GM21526 (cell line): Measurements from ENCODE around the gene NKX1-1.

Source experiments
- ATAC-seq: cut with Tn5 transposase; IDR thresholded peaks from one replicate; pipeline ENCODE4 v1.9.1; 2021; ENCODE audit warnings: moderate library complexity; ENCODE audit not compliant: unreplicated experiment, low FRiP score

NKX1-1 gene

GRCh38 chr4:1417522-1418390, 11.5 kb upstream of the NKX1-1 start:
- no peak for ATAC-seq

DNA sequence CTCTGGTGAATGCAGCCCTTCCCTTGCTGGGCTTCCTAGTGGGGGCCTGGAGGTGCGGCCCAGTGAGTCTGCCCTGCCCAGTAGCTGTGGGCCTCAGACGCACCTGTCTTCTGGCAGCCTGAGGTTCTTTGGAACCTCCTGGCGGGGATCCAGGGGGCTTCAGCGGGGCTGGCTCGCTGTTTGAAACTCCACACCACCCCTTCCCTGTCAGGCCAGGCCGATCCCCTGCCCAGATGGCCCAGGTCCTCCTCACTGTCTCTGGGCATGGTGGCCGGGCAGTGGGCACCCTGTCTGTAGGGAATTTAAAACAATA, 10.7 kb upstream of the NKX1-1 start:
- no peak for ATAC-seq

- no peak for ATAC-seq
These were observed 10.1 kb upstream of the NKX1-1 start for GRCh38 chr4:1416051-1416947.

DNA sequence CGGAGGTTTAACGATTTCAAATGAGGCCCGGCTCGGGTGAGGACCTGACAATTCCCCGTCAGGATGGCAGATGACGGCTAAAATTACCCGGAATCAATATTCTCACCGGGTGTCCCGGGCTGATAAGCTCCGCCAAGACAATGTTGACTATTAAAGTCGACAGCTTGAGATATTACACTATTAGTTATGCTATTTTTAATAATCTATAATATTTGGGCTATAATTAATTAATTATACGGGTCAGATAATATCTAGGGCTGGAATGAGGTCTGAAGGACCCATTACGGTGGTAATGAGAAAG, 9.4 kb upstream of the NKX1-1 start:
- no peak for ATAC-seq

DNA sequence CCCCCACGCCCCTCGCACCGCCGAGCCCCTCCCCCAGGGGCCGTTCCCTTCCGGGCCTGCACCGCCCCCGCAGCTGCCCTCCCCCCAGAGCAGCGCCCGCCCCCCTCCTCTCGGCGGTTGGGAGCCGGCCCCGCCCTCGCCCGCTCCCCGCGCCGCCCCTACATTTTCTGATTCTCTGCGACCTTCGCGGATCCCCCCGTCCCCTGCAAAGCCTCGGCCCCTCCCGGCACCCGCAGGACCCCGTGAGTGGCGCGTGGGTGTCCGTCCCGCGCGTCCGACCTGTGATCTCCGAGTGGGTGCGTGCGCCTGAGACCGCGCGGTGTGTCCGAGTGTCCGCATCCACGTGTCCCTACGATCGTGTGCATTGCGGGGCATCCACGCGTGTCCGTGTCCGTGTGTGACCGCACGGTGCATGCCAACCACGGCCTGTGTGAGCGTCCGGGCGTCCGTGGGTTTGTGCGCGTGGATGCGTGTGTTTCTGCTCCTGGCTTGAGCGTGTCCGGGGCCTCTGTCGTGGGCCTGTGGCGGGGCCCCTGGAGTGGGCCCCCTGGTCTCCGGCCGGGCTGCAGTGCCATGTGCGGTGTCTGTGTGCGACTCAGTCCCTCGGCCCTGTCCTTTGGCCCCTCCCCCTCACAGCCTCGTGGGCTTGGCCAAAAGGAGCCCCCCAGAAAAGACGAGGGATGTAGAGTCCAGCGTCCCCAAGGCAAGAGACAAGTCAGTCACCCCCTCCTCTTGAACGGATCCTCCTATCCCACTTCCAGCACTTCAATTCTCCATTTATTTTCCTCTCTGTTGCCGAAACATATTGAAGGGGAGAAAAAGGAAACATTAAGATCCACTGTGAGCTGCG, 8.8 kb upstream of the NKX1-1 start:
- no peak for ATAC-seq

GRCh38 chr4:1413687-1414479, 7.6 kb upstream of the NKX1-1 start:
- ATAC-seq: no peak

DNA sequence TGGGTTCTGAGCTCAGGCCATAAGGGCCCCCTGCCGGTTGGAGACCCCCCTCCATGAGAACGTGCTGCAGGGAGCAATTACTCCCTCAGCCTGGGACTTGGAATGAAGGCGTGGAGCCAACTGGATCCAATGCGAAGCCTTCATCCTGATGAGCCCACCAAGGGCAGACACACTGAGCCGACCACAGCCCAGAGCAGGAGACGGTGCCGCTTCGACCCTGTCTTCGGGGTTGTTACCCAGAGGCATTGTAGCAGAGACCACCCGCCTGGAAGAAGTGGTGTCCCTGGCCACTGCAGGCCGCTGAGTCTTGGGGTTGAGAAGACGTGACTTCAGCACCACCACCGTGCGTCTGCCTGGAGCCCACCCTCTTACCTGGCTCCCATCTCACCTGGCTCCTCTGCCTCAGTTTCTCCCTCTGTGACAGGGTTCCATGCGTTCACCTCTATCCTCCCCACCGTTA, 7.0 kb upstream of the NKX1-1 start:
- no peak for ATAC-seq

GRCh38 chr4:1412376-1413203, 6.3 kb upstream of the NKX1-1 start:
- ATAC-seq: no peak

DNA sequence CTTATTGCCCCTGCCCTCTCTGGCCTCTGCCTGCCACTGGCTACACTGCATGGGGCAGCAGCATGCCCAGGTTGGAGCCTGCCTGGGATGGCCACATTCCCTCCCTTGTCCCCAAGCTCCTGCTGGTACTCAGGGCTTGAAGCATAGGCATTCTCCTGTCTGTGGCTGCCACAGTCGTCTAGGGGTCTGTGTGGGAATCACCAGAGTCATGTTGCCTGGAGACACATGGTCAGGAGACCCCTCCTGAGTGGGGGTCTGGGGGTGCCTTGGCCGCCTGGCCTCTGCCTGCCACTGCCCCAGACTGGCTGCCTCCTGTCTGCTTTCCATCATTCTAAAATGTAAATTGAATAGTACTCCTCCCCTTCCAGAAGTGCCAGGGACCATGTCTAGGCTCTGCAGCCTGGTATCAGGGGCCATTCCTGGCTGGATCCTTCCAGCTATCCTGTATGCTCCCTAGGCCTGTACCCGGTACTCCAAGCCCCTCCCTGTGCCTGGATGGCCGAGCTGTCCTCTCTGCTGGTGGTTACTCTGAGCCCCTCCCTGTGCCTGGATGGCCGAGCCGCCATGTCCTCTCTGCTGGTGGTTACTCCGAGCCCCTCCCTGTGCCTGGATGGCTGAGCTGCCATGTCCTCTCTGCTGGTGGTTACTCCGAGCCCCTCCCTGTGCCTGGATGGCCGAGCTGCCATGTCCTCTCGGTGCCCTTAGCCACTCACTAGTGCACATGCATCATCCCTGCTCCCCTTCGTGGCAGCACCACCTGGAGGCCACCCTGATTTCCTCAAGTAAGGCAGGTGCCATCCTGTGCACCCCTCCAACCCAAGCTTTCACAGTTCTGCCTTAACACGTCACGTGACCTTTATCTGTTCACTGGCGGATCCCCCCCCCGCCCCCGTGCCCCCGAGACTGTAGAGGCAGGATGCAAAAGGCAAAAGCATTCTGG, 5.5 kb upstream of the NKX1-1 start:
- no peak for ATAC-seq

GRCh38 chr4:1410491-1411325, 4.5 kb upstream of the NKX1-1 start:
- ATAC-seq: no peak

- ATAC-seq: no peak
These were observed 3.5 kb upstream of the NKX1-1 start for GRCh38 chr4:1409491-1410425.

DNA sequence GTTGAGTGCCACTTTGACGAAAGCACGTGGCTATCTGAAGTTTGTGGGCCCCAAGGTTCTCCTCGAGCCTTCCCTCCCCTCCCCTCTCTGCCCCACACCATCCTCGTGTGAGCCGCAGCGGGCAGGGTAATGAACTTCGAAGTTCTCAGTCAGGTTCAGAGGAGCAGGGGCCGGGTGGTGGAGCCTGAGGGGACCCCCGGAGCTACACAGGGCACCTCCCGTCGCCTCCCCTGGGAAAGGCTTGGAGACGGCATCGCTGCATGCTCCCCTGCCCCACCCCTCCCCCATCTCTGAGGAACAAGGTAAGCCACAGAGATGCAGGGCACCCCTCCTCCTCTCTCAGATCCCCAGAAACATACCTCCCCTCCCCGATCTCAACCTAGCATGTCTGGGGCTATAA, 2.8 kb upstream of the NKX1-1 start:
- ATAC-seq: no peak

DNA sequence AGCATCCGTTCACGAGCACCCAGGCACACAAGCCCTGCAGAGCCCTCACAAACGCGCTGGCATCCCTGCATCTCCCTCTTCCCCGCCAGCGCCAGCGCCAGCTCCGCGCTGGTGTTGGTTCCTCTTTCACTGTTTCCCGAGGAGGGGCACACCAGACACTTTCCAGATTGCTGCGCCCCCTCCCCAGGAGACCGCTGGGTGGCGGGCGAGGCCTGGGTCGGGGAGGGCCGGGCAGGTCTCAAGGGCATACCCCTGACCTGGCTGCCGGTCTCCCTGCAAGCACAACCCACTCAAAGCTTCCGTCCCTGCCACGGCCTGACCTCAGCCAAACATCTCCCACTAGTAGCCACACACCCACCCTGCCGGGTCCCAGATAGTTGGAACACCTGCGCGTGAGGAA, 2.2 kb upstream of the NKX1-1 start:
- no peak for ATAC-seq

GRCh38 chr4:1407657-1408333, 1.6 kb upstream of the NKX1-1 start:
- ATAC-seq: no peak

DNA sequence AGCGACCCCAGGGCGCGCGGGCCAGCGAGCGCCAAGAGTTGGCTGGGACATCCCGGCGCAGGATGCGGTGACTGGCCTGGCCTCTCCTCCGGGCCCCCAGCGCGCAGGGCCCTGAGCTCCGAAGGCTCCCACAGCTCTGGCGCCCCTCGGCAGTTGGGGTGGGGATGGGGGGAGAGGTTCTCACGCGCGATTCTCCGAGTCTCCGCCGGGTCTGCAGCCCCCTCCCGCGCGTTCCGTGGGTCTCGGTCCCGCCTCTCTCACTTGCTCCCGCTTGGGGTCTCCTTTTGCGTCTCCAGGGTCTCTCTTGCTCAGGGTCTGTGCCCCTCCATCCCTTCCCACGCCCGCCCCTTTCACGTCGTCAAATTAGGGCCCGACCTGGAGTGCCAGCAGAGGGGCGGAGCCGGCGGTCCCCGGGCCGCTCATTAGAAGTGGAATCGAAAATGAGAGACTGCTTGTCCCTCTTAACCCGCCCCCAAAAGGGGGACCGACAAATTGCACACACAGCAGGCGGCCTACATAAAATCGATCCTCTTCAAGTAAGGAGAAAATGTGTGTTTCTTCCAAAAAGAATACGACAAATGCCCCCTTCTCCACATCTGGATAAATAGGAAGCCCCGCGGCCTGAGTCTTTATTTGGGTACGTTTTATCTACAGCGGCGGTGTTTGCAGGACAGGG, 877 bp upstream of the NKX1-1 start:
- ATAC-seq: no peak
